Cardiac muscle cell (in vitro differentiated cells and primary cell): ENCODE data around the gene ARHGEF28. TPM values are rescaled to one million over a fixed set of nuclear protein-coding genes. Genes with fewer than 3 reads are reported as not detected.

Experiments
- DNase-seq, 2 donors: peaks; one replicate each; pipeline versions ENCODE4 v3.0.0 to v3.0.0-alpha.2; 2010 to 2017; ENCODE audit warnings: low read depth in 1 of 2, low spot score in 1 of 2
- H3K27ac ChIP-seq: fragments of 200-600 bp; sonication (generic); 2 replicates; pipeline ENCODE4 v1.5.1; 2016
- H3K27me3 ChIP-seq: fragments of 200-600 bp; sonication (generic); 2 replicates; pipeline ENCODE4 v1.6.0; 2016; ENCODE audit warnings: control low read depth
- H3K36me3 ChIP-seq: fragments of 200-600 bp; sonication (generic); 2 replicates; pipeline ENCODE4 v1.5.1; 2016; ENCODE audit warnings: control low read depth
- H3K4me1 ChIP-seq: fragments of 200-600 bp; sonication (generic); 2 replicates; pipeline ENCODE4 v1.8.1; 2017; ENCODE audit warnings: low read depth, mild to moderate bottlenecking, mixed run types
- H3K4me3 ChIP-seq: fragments of 200-600 bp; sonication (generic); 2 replicates; pipeline ENCODE4 v1.5.1; 2016; ENCODE audit warnings: mild to moderate bottlenecking
- H3K9me3 ChIP-seq: fragments of 200-600 bp; sonication (generic); 2 replicates; pipeline ENCODE4 v1.5.1; 2017; ENCODE audit warnings: low read depth, mild to moderate bottlenecking, control low read depth
- CTCF ChIP-seq: IDR thresholded peaks from 2 replicates; pipeline ENCODE4 v1.5.1; 2012; ENCODE audit warnings: low read depth, mild to moderate bottlenecking, low read length
- polyA plus RNA-seq: library from polyadenylated mRNA; unstranded; fragments of >200 nt; fragmentation: Nextera tagmentation; extraction: Ambion mirVana; gene quantifications from 2 replicates; pipeline ENCODE4 v1.2.1, GENCODE V29; 2016
- total RNA-seq: library from RNA; depleted of rRNA; stranded (reverse); fragments of >200 nt; gene quantifications from 2 replicates; pipeline ENCODE4 v1.2.3, GENCODE V29; 2016

Gene ARHGEF28
- total and polyA plus RNA-seq, 2 experiments from 2014 or later: 0.30 TPM; not detected in 1

GRCh38 chr5:73977146-73977545 is 351.1 kb downstream of the ARHGEF28 start:
- no peak overlapping the region for H3K4me3 ChIP-seq
- H3K27ac ChIP-seq: no peak overlapping the region
- no peaks in the 10 kb centered on the region for H3K9me3 ChIP-seq
- H3K27me3 ChIP-seq: no peaks in the 10 kb centered on the region
- DNase-seq: no peak
- no peaks in the 10 kb centered on the region for H3K36me3 ChIP-seq
- no peak for TF ChIP-seq CTCF
- no peaks in the 10 kb centered on the region for H3K4me1 ChIP-seq

- no peak overlapping the region for H3K27ac ChIP-seq
- no peaks in the 10 kb centered on the region for H3K4me1 ChIP-seq
- TF ChIP-seq CTCF: no peak
- no peak for DNase-seq
- H3K4me3 ChIP-seq: no peak overlapping the region
- no peaks in the 10 kb centered on the region for H3K27me3 ChIP-seq
- H3K9me3 ChIP-seq: no peaks in the 10 kb centered on the region
- no peaks in the 10 kb centered on the region for H3K36me3 ChIP-seq
Observed at GRCh38 chr5:73979321-73979720, 353.3 kb downstream of the ARHGEF28 start.

GRCh38 chr5:73981704-73982103 is 355.7 kb downstream of the ARHGEF28 start:
- Histone ChIP-seq H3K4me1 (no peaks in the 10 kb centered on the region), H3K9me3 (no peaks in the 10 kb centered on the region), H3K36me3 (no peaks in the 10 kb centered on the region), H3K27ac (no peak overlapping the region), H3K4me3 (no peak overlapping the region), H3K27me3 (no peaks in the 10 kb centered on the region)
- DNase-seq: no peak
- no peak for TF ChIP-seq CTCF

- Histone ChIP-seq H3K4me3 (no peak overlapping the region), H3K4me1 (no peaks in the 10 kb centered on the region), H3K27ac (no peak overlapping the region), H3K9me3 (no peaks in the 10 kb centered on the region), H3K36me3 (no peaks in the 10 kb centered on the region), H3K27me3 (no peaks in the 10 kb centered on the region)
- no peak for DNase-seq
- no peak for TF ChIP-seq CTCF
Observed at GRCh38 chr5:73983644-73984043, 357.6 kb downstream of the ARHGEF28 start.

- DNase-seq: peak in 1 of 2 donors; percentile 55
- no peaks in the 10 kb centered on the region for H3K27me3 ChIP-seq
- no peak overlapping the region for H3K4me3 ChIP-seq
- H3K9me3 ChIP-seq: no peaks in the 10 kb centered on the region
- TF ChIP-seq CTCF: peak; percentile 43
- no peak overlapping the region for H3K27ac ChIP-seq
- no peaks in the 10 kb centered on the region for H3K36me3 ChIP-seq
- H3K4me1 ChIP-seq: no peaks in the 10 kb centered on the region
Observed at GRCh38 chr5:73985145-73985544, 359.1 kb downstream of the ARHGEF28 start.

GRCh38 chr5:73986729-73987128 is 360.7 kb downstream of the ARHGEF28 start:
- no peak for TF ChIP-seq CTCF
- Histone ChIP-seq H3K9me3 (no peaks in the 10 kb centered on the region), H3K4me3 (no peak overlapping the region), H3K27me3 (no peaks in the 10 kb centered on the region), H3K27ac (no peak overlapping the region), H3K36me3 (no peaks in the 10 kb centered on the region), H3K4me1 (peaks cover 2% of the 10 kb centered on the region)
- DNase-seq: no peak
